GM21786 (cell line): ENCODE data around the gene GAPT.

Experiments
- ATAC-seq: cut with Tn5 transposase; IDR thresholded peaks from one replicate; pipeline ENCODE4 v1.9.1; 2021; ENCODE audit not compliant: unreplicated experiment

GAPT gene

GRCh38 chr5:58460732-58461286 lies 30.4 kb upstream of the GAPT start:
- peak; percentile 75 for ATAC-seq

- no peak for ATAC-seq
Measured at GRCh38 chr5:58462154-58462553, 29.1 kb upstream of the GAPT start.

GRCh38 chr5:58462623-58463230 lies 28.5 kb upstream of the GAPT start:
- no peak for ATAC-seq

DNA sequence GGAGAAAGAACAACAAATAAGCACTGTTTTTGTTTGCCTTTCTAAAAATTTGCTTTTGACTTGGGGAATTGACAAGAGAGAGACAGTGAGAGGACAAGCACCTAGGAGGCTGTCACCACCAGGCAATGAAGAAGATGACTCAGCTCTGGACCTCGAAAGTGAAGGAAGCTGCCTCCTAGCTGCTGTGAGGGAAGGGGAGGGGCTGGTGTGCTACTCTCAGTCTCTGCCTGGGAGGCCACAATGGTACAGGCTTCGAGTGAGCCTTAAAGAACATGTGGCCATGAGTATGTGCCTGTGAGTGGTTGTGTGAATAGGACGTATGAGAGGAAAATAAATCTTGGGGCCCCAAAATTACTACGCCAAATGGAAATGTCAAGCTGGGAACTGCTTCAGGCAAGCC lies 24.3 kb upstream of the GAPT start:
- ATAC-seq: peak; percentile 99

GRCh38 chr5:58469896-58470295 lies 21.3 kb upstream of the GAPT start:
- no peak for ATAC-seq

DNA sequence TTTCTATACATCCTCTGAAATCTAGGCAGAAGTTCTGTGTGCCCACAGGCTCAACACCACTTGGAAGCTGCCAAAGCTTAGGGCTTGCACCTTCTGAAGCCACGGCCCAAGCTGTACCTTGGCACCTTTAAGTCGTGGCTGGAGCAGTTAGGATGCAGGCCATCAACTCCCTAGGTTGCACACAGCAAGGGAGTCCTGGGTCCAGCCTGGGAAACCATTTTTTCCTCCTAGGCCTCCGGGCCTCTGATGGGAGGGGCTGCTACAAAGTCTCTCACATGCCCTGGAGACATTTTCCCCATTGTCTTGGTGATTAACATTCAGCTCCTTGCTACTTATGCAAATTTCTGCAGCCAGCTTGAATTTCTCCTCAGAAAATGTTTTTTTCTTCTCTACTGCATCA lies 15.8 kb upstream of the GAPT start:
- no peak for ATAC-seq

DNA sequence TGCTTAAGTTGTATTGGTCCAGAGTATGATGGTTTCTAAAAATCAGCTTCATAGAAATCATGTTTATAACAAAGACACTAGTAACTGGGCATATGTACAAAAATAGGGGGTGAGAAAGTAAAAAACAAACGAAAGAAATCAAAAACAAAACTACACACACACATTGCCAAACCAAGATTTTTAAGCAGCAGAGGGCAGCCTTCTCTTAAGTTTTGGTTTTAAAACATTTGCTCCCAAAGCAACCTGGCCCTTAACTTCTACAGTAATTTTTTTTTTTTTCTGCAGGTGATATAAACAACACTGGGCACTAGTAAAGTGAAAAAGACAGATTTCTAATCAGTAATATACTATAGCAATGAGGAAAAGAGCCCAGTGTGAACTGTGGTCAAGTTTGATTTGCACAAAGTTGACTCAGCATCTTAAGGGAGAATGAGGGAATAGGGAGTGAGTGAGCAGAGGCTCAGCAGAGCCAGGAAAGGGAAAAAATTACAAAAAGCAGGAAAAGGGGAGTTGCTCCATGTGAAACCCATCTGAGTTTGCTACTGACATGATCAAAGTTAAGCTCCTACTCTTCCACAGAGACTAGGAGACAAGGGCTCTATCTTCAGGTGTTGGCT lies 13.4 kb upstream of the GAPT start:
- no peak for ATAC-seq

- no peak for ATAC-seq
Measured at GRCh38 chr5:58481066-58481676, 10.1 kb upstream of the GAPT start.

DNA sequence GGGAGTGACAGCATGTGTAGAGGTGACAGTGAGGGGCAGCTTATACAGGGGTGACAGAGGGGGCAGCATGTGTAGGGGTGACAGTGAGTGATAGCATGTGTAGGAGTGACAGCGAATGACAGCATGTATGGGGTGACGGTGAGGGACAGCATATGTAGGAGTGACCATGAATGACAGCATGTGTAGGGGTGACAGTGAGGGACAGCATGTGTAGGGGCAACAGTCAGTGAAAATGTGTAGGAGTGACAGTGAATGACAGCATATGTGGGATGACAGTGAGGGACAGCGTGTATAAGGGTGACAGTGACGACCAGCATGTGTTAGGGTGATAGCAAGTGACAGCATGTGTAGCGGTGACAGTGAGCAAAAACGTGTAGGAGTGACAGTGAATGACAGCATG lies 9.4 kb upstream of the GAPT start:
- no peak for ATAC-seq

GRCh38 chr5:58482536-58482935 lies 8.7 kb upstream of the GAPT start:
- no peak for ATAC-seq

GRCh38 chr5:58484505-58484904 lies 6.7 kb upstream of the GAPT start:
- no peak for ATAC-seq

DNA sequence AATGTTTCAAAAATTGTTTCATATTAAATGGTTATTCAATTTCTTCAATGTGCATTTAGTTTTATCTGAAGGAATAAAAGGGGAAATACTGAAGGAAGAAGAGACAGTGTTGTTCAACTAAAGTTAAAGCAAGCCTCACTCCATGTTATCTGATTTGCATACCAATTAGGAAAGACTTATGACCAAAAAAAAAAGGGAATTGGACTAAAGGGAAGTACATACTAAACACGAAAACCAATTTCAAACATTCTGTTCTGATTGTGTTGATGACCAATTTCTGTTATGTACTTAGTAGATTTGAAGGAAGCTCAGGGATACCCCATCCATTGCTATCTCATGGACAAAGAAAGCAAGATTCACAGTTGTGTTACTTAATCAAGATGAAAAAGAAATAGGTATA lies 4.9 kb upstream of the GAPT start:
- ATAC-seq: no peak

GRCh38 chr5:58490402-58491050 lies 709 bp upstream of the GAPT start:
- ATAC-seq: no peak

DNA sequence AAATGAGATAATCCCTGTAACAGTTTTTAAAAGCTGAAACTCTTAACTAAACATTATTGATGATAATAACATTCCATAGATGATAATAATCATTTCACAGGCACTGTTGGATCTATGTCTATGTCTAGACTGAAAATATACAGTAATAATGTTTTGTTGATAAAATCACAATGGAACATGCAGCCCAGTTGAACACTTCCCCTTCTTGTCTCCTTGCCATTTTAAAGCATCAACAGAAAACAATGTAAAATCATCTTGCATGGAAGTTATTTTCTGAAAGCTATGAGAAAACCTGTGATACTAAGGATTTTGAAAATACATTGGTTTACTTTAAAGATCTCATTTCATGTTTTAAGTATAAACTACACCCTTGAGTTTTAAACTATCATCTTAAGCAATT lies 1.9 kb downstream of the GAPT start:
- no peak for ATAC-seq

DNA sequence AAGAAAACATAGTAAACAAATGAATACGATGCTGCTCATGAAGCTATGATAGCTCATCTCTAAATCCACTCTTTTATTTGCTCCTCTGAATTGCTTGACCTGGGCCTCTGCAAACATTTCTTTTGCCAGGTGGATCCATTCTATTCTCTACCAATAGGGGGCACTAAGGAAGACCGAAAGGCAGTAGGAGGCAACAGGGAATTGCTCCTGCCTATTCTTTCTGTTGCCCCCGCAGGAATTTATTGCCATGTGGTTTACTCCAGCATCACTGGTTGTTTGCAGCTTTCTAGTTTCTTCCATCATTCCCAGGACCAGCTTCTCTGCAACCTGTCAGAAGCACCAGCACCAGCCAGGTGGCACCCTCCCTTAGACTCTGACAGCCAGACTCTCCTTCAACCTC lies 5.3 kb downstream of the GAPT start:
- no peak for ATAC-seq

GRCh38 chr5:58497386-58497785 lies 6.2 kb downstream of the GAPT start:
- ATAC-seq: no peak

DNA sequence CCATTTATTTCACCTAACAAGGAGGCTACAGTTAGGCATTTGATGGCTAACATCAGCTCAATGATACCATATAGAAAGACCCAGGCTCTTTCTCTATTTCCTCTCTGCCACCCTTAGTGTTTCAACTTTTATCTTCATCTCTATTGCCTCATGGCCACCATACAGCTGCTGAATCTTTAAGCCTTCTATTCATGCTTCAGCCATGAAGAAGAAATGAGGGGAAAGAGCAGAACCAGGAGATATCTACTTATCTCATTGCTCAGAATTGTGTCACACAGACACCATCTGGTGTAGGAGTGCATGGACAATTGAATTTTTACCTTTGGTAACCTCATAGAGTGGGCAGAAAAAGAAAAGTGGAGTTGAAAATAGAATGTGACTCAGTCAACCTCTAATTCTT lies 6.7 kb downstream of the GAPT start:
- no peak for ATAC-seq

- ATAC-seq: no peak
Measured at GRCh38 chr5:58498340-58498942, 7.2 kb downstream of the GAPT start.

DNA sequence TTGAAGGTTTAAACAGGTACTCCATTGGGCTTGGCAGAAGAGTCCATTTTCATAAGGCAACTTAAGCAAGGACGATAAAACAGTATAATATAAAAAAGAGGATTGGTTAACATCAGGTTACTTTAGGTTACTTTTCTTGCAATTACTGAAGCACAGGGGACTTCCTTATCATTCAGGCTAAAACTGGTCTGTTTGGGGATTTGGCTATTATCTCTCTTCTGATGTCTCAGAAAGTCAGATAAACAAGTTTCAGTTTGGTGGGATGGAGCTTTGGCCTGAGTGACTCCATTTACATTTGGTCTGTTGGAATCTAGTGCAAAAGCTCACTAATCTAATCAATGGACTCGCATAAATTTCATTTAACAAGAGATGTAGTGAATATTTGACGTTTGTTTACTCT lies 8.0 kb downstream of the GAPT start:
- no peak for ATAC-seq

DNA sequence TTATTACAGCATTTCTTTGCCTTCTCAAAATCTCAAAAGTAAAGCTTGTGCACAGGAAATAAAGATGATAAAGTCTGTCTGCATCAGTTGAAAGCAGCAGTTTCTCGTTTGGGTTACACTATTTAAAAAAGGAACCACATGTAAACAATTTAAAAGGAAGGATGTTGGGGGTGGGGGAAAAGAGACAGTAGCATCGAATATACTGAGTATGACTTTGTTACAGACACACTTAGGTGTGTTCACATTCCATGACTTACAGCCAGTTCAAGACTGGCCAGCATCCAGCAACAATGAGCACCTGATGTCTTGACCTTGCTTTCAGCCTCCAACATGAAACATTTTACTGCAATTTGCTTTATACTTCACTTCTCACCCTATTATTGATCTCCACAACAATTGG lies 8.7 kb downstream of the GAPT start:
- ATAC-seq: no peak

- ATAC-seq: no peak
Measured at GRCh38 chr5:58501778-58502417, 10.7 kb downstream of the GAPT start.
